Body of pancreas (tissue), 4 donors: ENCODE data around the gene HOXD13.

Experiments used
- CTCF ChIP-seq, 7 experiments: fragments of 450-650 bp in 4 of 7; fragments of 200-600 bp in 3 of 7; sonication (generic) in 3 of 7; IDR thresholded peaks; one replicate each; pipeline ENCODE4 v1.5.1; 2016 to 2019; ENCODE audit warnings: antibody characterized with exemption in 7 of 7
- POLR2A ChIP-seq, 3 donors: fragments of 450-650 bp; IDR thresholded peaks; one replicate each; pipeline ENCODE4 v1.6.1; 2016; ENCODE audit warnings: antibody characterized with exemption in 3 of 3, mild to moderate bottlenecking in 2 of 3

DNA sequence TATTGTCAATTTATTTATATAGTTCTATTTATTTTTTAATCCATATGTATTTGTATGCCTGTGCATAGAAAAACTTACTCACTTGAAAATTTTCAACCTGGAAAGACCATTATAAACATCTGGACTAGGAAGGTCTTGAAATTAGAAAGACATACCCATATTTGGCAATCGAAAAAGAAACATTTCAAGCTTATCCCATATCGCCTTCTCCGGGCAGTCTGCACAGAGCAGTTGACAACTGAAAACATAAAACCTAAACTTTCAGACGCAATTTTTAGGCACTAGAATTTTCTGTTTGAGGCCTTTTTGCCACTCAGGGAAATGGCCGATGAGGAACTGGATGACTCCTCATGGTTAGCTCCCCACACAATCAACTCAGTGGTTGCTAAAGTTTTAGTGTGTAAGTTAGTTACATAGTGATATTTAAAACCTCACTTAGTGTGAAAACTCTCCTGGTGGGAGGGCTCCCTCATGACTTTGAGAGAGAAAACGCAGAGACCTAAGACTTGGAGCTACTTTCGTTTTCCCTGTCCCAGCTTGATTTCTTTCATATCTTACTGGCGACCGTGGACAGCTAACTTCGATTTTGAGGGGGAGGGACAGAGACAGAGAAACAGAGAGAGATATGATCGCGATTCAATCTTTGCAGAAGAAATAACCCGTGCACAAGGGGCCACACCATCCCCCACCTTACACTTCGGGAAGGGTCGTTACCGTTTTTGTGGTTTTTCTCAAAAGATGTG lies 3.9 kb downstream of the HOXD13 start:
- no peak for TF ChIP-seq CTCF (IDR thresholded peaks at IDR 0.05)
- TF ChIP-seq POLR2A (IDR thresholded peaks at IDR 0.05) = no peak
